T-cell (primary cell): Measurements from ENCODE around the gene MRPS27. TPM values are rescaled to one million over a fixed set of nuclear protein-coding genes. Genes with fewer than 3 reads are reported as not detected.

Experiments used
- ATAC-seq, 4 experiments: fragments of 200-7000 bp in 3 of 4; fragments of 150-1000 bp in 1 of 4; cut with Tn5 transposase; replicated peaks in 1 of 4; 1 replicate in 3 of 4; 2 replicates in 1 of 4; pipeline ENCODE4 v1.10.0; 2021; ENCODE audit warnings: moderate library complexity in 3 of 4, mild to moderate bottlenecking in 2 of 4, moderate number of reproducible peaks in 1 of 4
- CTCF ChIA-PET, 2 donors: fragments of 300-600 bp; sonication (Branson Sonifier 250); formaldehyde crosslinking; loops; one replicate each; lab custom pipeline; 2022; ENCODE audit warnings: antibody characterized with exemption in 2 of 2; lab: Charles Lee
- POLR2A ChIA-PET, 2 donors: fragments of 300-600 bp; sonication (Branson Sonifier 250); formaldehyde crosslinking; loops; one replicate each; lab custom pipeline; 2022; ENCODE audit warnings: antibody characterized with exemption in 2 of 2; lab: Charles Lee
- DNase-seq, 35 experiments: peaks; one replicate each; pipeline versions ENCODE4 v3.0.0 to v3.0.0-alpha.2; 2013 to 2023
- H3K27ac ChIP-seq: one replicate; pipeline ENCODE4 v1.5.1; 2013; ENCODE audit warnings: low read length
- H3K27me3 ChIP-seq, 2 experiments: replicated peaks in 1 of 2; 1 replicate in 1 of 2; 2 replicates in 1 of 2; pipeline versions ENCODE4 v1.6.1 to v1.7.0; 2013; ENCODE audit warnings: low read length in 1 of 2, mixed read lengths in 1 of 2; ENCODE audit not compliant: control insufficient read depth in 2 of 2, insufficient read depth in 2 of 2; ENCODE audit errors: extremely low read depth in 1 of 2
- H3K36me3 ChIP-seq, 2 donors: 1 replicate in 1 of 2; 2 replicates in 1 of 2; pipeline versions ENCODE4 v1.6.1 to v1.7.0; 2013; ENCODE audit warnings: low read length in 1 of 2; ENCODE audit not compliant: control insufficient read depth in 2 of 2, insufficient read depth in 1 of 2; ENCODE audit errors: extremely low read depth in 1 of 2
- H3K4me1 ChIP-seq, 2 experiments: 1 replicate in 1 of 2; 2 replicates in 1 of 2; pipeline versions ENCODE4 v1.6.1 to v1.7.0; 2013; ENCODE audit warnings: low read length in 2 of 2, mixed read lengths in 1 of 2; ENCODE audit not compliant: insufficient read depth in 2 of 2, control insufficient read depth in 1 of 2; ENCODE audit errors: extremely low read depth in 1 of 2
- H3K4me3 ChIP-seq, 2 donors: 1 replicate in 1 of 2; 2 replicates in 1 of 2; pipeline versions ENCODE4 v1.5.1 to v1.7.0; 2013; ENCODE audit warnings: mild to moderate bottlenecking in 2 of 2, low read length in 1 of 2, moderate library complexity in 1 of 2; ENCODE audit not compliant: control insufficient read depth in 1 of 2; ENCODE audit errors: extremely low read depth in 1 of 2
- H3K9me3 ChIP-seq: 2 replicates; pipeline ENCODE4 v1.7.0; 2013
- H3K27ac Mint-ChIP-seq, 2 donors: one replicate each; pipeline ENCODE4 v1.8.0; 2020 to 2021; ENCODE audit warnings: mild to moderate bottlenecking in 2 of 2, mixed read lengths in 2 of 2
- H3K27me3 Mint-ChIP-seq, 2 donors: one replicate each; pipeline ENCODE4 v1.8.0; 2021 to 2022; ENCODE audit warnings: mixed read lengths in 2 of 2
- H3K36me3 Mint-ChIP-seq: one replicate; pipeline ENCODE4 v1.8.0; 2021; ENCODE audit warnings: mixed read lengths
- H3K4me1 Mint-ChIP-seq, 3 donors: one replicate each; pipeline ENCODE4 v1.8.0; 2020 to 2022; ENCODE audit warnings: mixed read lengths in 3 of 3, mild to moderate bottlenecking in 1 of 3
- H3K4me3 Mint-ChIP-seq, 3 donors: one replicate each; pipeline ENCODE4 v1.8.0; 2020 to 2022; ENCODE audit warnings: mild to moderate bottlenecking in 3 of 3, mixed read lengths in 3 of 3, moderate library complexity in 3 of 3
- H3K9me3 Mint-ChIP-seq, 3 donors: one replicate each; pipeline ENCODE4 v1.8.0; 2020 to 2022; ENCODE audit warnings: mixed read lengths in 3 of 3
- WGBS: methylation state at CpG from one replicate; pipeline ENCODE4 v1.1.5; 2013; ENCODE audit warnings: missing lambda C conversion rate; ENCODE audit not compliant: insufficient coverage; 5-methylcytosine and 5-hydroxymethylcytosine counted together
- total RNA-seq, 35 experiments: library from RNA in 6 of 35; stranded (reverse) in 6 of 35; fragments of 120-200 nt in 1 of 35; gene quantifications; one replicate each; pipeline versions ENCODE4 v1.2.1 to v1.2.4 and lab custom pipeline; 2013 to 2026

Gene MRPS27
- total RNA-seq, 5 donors from 2014 or later (not counting 1 experiment from before 2014, with no cell fraction given) = 34.4 to 43.3 (median 39.7) TPM

GRCh38 chr5:72208324-72208926 is 111.6 kb downstream of the MRPS27 start:
- no CpG with 5 or more reads among the region's 3 CpGs for WGBS
- ATAC-seq = no peak
- no peaks in the 10 kb centered on the region for H3K27me3 Mint-ChIP-seq
- Histone ChIP-seq H3K27ac (no peak overlapping the region), H3K4me3 (no peak overlapping the region), H3K27me3 (no peaks in the 10 kb centered on the region), H3K9me3 (no peaks in the 10 kb centered on the region), H3K36me3 (no peaks in the 10 kb centered on the region), H3K4me1 (no peaks in the 10 kb centered on the region)
- no peaks in the 10 kb centered on the region for H3K4me1 Mint-ChIP-seq
- no peak for DNase-seq
- ChIA-PET CTCF (interaction anchor here (0.6 to 0.7 kb wide), 2 partner anchors 82 to 984 kb away, joined by 3 to 5 read pairs; no protein-coding TSS in a partner anchor), POLR2A (interaction anchor here in 1 of 2 donors (0.8 kb wide), 1 partner anchor 13 kb away, joined by 4 read pairs; no protein-coding TSS in a partner anchor)
- no peaks in the 10 kb centered on the region for H3K9me3 Mint-ChIP-seq
- H3K27ac Mint-ChIP-seq = no peak overlapping the region
- no peaks in the 10 kb centered on the region for H3K36me3 Mint-ChIP-seq
- no peak overlapping the region for H3K4me3 Mint-ChIP-seq

GRCh38 chr5:72206994-72207393 is 113.0 kb downstream of the MRPS27 start:
- DNase-seq (no peak), ATAC-seq (no peak)
- no peaks in the 10 kb centered on the region for H3K4me1 ChIP-seq
- Mint-ChIP-seq H3K4me3 (no peak overlapping the region), H3K36me3 (no peaks in the 10 kb centered on the region), H3K9me3 (no peaks in the 10 kb centered on the region), H3K27me3 (no peaks in the 10 kb centered on the region), H3K27ac (no peak overlapping the region), H3K4me1 (no peaks in the 10 kb centered on the region)
- no peak overlapping the region for H3K27ac ChIP-seq
- no peaks in the 10 kb centered on the region for H3K36me3 ChIP-seq
- no peaks in the 10 kb centered on the region for H3K9me3 ChIP-seq
- H3K4me3 ChIP-seq = no peak overlapping the region
- no peaks in the 10 kb centered on the region for H3K27me3 ChIP-seq
- ChIA-PET CTCF (no interaction called here), POLR2A (no interaction called here)
- no CpG with 5 or more reads among the region's 3 CpGs for WGBS

GRCh38 chr5:72206160-72206559 is 113.9 kb downstream of the MRPS27 start:
- Histone ChIP-seq H3K9me3 (no peaks in the 10 kb centered on the region), H3K36me3 (no peaks in the 10 kb centered on the region), H3K27ac (no peak overlapping the region), H3K4me1 (no peaks in the 10 kb centered on the region), H3K27me3 (no peaks in the 10 kb centered on the region), H3K4me3 (no peak overlapping the region)
- no peak for ATAC-seq
- CTCF ChIA-PET = no interaction called here
- POLR2A ChIA-PET = no interaction called here
- Mint-ChIP-seq H3K27ac (no peak overlapping the region), H3K27me3 (no peaks in the 10 kb centered on the region), H3K4me3 (no peak overlapping the region), H3K4me1 (no peaks in the 10 kb centered on the region), H3K9me3 (no peaks in the 10 kb centered on the region), H3K36me3 (no peaks in the 10 kb centered on the region)
- DNase-seq = no peak
- WGBS = 100% methylated on average over 1 of the region's 3 CpGs

DNA sequence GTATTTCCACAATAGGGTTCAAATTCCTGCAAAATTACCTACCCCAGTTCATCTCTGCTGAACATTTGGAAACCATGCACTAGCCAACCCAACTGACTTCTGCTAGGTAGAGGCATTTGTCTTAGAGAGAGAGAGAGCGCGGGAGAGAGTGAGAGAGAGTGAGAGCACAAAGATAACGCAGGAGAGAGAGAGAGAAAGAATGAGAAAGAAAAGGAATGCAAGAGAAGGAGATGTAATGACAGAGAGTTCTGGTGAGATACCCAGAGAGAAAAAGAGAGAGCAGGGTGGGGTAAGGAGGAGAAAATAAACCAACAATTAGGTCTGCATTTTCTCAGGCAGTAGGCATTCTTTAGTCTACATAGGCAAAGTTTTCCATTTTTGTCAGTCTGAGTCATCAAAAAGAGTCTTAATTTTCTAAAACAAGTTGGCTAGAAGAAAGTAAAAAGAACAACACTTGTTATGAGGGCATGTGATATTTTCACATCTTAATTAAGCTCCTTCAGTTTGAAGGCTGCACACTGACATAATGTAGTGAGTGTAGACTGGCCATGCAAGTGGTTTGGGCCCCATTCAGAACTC is 114.5 kb downstream of the MRPS27 start:
- POLR2A ChIA-PET = no interaction called here
- Mint-ChIP-seq H3K4me1 (no peaks in the 10 kb centered on the region), H3K4me3 (no peak overlapping the region), H3K27ac (no peak overlapping the region), H3K9me3 (no peaks in the 10 kb centered on the region), H3K36me3 (no peaks in the 10 kb centered on the region), H3K27me3 (no peaks in the 10 kb centered on the region)
- 96% methylated on average over 3 of the region's 3 CpGs for WGBS
- Histone ChIP-seq H3K4me1 (no peaks in the 10 kb centered on the region), H3K9me3 (no peaks in the 10 kb centered on the region), H3K4me3 (no peak overlapping the region), H3K27me3 (no peaks in the 10 kb centered on the region), H3K27ac (no peak overlapping the region), H3K36me3 (no peaks in the 10 kb centered on the region)
- ATAC-seq (no peak), DNase-seq (no peak)
- CTCF ChIA-PET = no interaction called here

DNA sequence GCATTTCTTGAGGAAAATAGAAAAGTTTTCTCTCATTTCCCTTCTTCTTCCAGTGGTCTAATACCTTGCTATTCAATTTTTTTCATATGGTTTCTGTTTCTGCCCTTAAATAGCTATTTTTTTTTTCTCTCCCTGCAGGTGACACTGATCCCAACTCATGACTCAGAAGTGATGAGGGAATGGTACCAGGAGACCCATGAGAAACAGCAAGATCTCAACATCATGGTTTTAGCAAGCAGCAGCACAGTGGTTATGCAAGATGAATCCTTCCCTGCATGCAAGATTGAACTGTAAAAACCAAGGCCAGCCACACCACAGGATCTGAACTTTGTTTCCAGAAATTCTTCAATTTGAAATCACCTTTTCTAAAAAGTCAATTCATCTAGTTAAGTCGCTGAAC is 115.1 kb downstream of the MRPS27 start:
- ChIA-PET CTCF (no interaction called here), POLR2A (no interaction called here)
- no peaks in the 10 kb centered on the region for H3K4me1 ChIP-seq
- no peak overlapping the region for H3K4me3 ChIP-seq
- H3K9me3 ChIP-seq = no peaks in the 10 kb centered on the region
- no peaks in the 10 kb centered on the region for H3K36me3 ChIP-seq
- H3K27ac ChIP-seq = no peak overlapping the region
- H3K9me3 Mint-ChIP-seq = no peaks in the 10 kb centered on the region
- no peaks in the 10 kb centered on the region for H3K4me1 Mint-ChIP-seq
- H3K36me3 Mint-ChIP-seq = no peaks in the 10 kb centered on the region
- DNase-seq (no peak), ATAC-seq (no peak)
- no peaks in the 10 kb centered on the region for H3K27me3 Mint-ChIP-seq
- no peak overlapping the region for H3K27ac Mint-ChIP-seq
- no peak overlapping the region for H3K4me3 Mint-ChIP-seq
- no CpG with 5 or more reads among the region's 1 CpG for WGBS
- H3K27me3 ChIP-seq = peaks cover 0 to 2% of the 10 kb centered on the region in 2 experiments

DNA sequence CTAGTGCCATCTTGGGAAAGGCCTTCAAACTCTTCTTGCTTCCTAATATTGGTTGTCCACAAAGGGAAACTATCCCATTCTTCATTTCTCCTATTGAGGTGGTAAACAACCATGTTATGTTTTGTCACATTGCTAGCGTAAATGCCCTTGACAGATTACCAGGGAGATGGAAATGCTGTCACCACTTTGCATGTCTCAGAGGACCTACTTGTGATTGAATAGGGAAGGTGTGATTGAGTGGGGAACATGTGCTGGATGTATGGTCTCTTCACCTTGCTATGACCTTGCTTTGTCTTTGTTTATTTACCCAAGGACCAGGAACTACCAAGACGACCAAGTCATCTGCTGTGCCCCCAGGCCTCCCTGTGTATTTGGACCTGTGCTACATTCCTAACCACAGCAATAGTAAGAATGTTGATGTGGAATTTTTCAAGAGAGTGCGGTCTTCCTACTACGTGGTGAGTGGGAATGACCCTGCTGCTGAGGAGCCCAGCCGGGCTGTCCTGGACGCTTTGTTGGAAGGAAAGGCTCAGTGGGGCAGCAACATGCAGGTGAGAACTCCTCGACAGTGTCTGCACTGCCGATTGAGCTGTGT is 116.7 kb downstream of the MRPS27 start:
- Histone ChIP-seq H3K4me1 (no peaks in the 10 kb centered on the region), H3K4me3 (no peak overlapping the region), H3K9me3 (no peaks in the 10 kb centered on the region), H3K27me3 (peaks cover 0 to 7% of the 10 kb centered on the region in 2 experiments), H3K27ac (no peak overlapping the region), H3K36me3 (no peaks in the 10 kb centered on the region)
- Mint-ChIP-seq H3K4me1 (no peaks in the 10 kb centered on the region), H3K27ac (no peak overlapping the region), H3K36me3 (no peaks in the 10 kb centered on the region), H3K9me3 (no peaks in the 10 kb centered on the region), H3K4me3 (no peak overlapping the region), H3K27me3 (peaks cover 0 to 3% of the 10 kb centered on the region in 2 donors)
- 96% methylated on average over 7 of the region's 8 CpGs for WGBS
- ChIA-PET CTCF (no interaction called here), POLR2A (interaction anchor here in 1 of 2 donors (0.6 kb wide), 1 partner anchor 35 kb away, joined by 3 read pairs; no protein-coding TSS in a partner anchor)
- ATAC-seq (no peak), DNase-seq (no peak)
